ENCODE measurements around the gene EIF5AL1. TPM values are rescaled to one million over a fixed set of nuclear protein-coding genes. Genes with fewer than 3 reads are reported as not detected.

EIF5AL1 gene
- total and polyA plus RNA-seq, 2 of the 13 experiments (the other 11 are each of a cell fraction or from before 2014, with no cell fraction given), result 0.22 to 0.50 TPM

GRCh38 chr10:79560160-79560709 lies 47.9 kb downstream of the EIF5AL1 start, which contains the start of gene SFTPA2:
Gene SFTPA2, minus strand, starts transcription at chr10:79560407. Its CDS starts 924 bp downstream, at chr10:79559483.
- no TSS peak for BruUV-seq (replicated peaks)

More at GRCh38 chr10:79560160-79560709, 47.9 kb downstream of the EIF5AL1 start, which contains the start of gene SFTPA2:
- no peaks in the 10 kb centered on the region for H3K36me3 ChIP-seq (replicated peaks in 1 of 2; ENCODE audit: control insufficient read depth in 1 of 2, insufficient read depth in 2 of 2, low read length in 2 of 2)
- WGBS (ENCODE audit: low lambda C conversion rate), result no CpG with 5 or more reads among the region's 1 CpG
- no peaks in the 10 kb centered on the region for H3K79me2 ChIP-seq (ENCODE audit: insufficient read depth, low read length)
- H4K20me1 ChIP-seq (ENCODE audit: insufficient read depth, low read length), result no peaks in the 10 kb centered on the region
- in situ Hi-C loops (cut with HindIII; ENCODE audit: extremely low pct_ligation_motif_present, low pct_unique_long_range_greater_than_20kb) (loop anchor here (25.0 kb wide), 1 partner anchor 377 kb away; the partner anchor contains the start of gene SFTPD), intact Hi-C loops (cut with micrococcal nuclease; ENCODE audit: unreplicated experiment) (no loop called here)
- H3K9me3 ChIP-seq (ENCODE audit: low read length), result no peaks in the 10 kb centered on the region
- H3K27ac ChIP-seq (ENCODE audit: extremely low read length, insufficient read depth, low read length), result no peak within 1 kb of the TSS
- FAIRE-seq (no peak), ATAC-seq (no peak), DNase-seq (ENCODE audit: low spot score) (no peak)
- peaks cover 9% of the 10 kb centered on the region; the same call in 1 of the 2 replicates for H3K4me1 ChIP-seq (ENCODE audit: insufficient read depth, low read length)
- no peak within 1 kb of the TSS for H3K9ac ChIP-seq (ENCODE audit: insufficient read depth, low read depth, low read length)
- no peak within 1 kb of the TSS for H3K4me2 ChIP-seq (ENCODE audit: low read depth, low read length)
- no peak within 1 kb of the TSS for H3K4me3 ChIP-seq (replicated peaks in 1 of 3; ENCODE audit: insufficient read depth in 1 of 3, low read depth in 2 of 3, low read length in 3 of 3)
- TF ChIP-seq ZGPAT (CRISPR knock-in tag; IDR thresholded peaks at IDR 0.05), result no peak
- no peak for TF ChIP-seq ZNF597 (CRISPR knock-in tag; IDR thresholded peaks at IDR 0.05)
- TF ChIP-seq TOE1 (CRISPR knock-in tag; IDR thresholded peaks at IDR 0.05), result no peak
- no peak for TF ChIP-seq ZNF30 (CRISPR knock-in tag; IDR thresholded peaks at IDR 0.05)
- TF ChIP-seq CENPBD1 (CRISPR knock-in tag; IDR thresholded peaks at IDR 0.05; ENCODE audit: borderline replicate concordance, low read depth), result no peak
- TF ChIP-seq, protein P1, sequence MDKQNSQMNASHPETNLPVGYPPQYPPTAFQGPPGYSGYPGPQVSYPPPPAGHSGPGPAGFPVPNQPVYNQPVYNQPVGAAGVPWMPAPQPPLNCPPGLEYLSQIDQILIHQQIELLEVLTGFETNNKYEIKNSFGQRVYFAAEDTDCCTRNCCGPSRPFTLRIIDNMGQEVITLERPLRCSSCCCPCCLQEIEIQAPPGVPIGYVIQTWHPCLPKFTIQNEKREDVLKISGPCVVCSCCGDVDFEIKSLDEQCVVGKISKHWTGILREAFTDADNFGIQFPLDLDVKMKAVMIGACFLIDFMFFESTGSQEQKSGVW (CRISPR knock-in tag; IDR thresholded peaks at IDR 0.05; ENCODE audit: borderline replicate concordance), result no peak
- no peak for TF ChIP-seq POLR2G (IDR thresholded peaks at IDR 0.05; ENCODE audit: low read depth, low read length)
- peaks cover 1 to 31% of the 10 kb centered on the region in 2 experiments for H3K27me3 ChIP-seq (ENCODE audit: control insufficient read depth in 1 of 2, insufficient read depth in 2 of 2, low read length in 2 of 2)
- ChIA-PET POLR2A (no interaction called here), CTCF (ENCODE audit: low intra/inter-chr PET ratio, low total read pairs) (no interaction called here)
- H2AFZ ChIP-seq (ENCODE audit: low read length), result no peak within 1 kb of the TSS
